ENCODE data around the gene LRRC8D. TPM values are rescaled to one million over a fixed set of nuclear protein-coding genes. Genes with fewer than 3 reads are reported as not detected.

Gene LRRC8D
- total RNA-seq, 3 donors from 2014 or later = 9.2 to 22.8 (median 11.7) TPM

GRCh38 chr1:89912073-89912472, 91.2 kb downstream of the LRRC8D start:
- H3K36me3 ChIP-seq = no peaks in the 10 kb centered on the region
- intact Hi-C loops (cut with DNase I; ENCODE audit: low total_unique reads) = no loop called here
- H3K4me3 ChIP-seq = no peak overlapping the region
- no peaks in the 10 kb centered on the region for H3K4me1 ChIP-seq
- no peaks in the 10 kb centered on the region for H3K9me3 ChIP-seq
- no peaks in the 10 kb centered on the region for H3K27me3 ChIP-seq
- no peak overlapping the region for H3K27ac ChIP-seq
- TF ChIP-seq POLR2AphosphoS5 (IDR thresholded peaks at IDR 0.05) (no peak), CTCF (IDR thresholded peaks at IDR 0.05) (no peak), POLR2A (IDR thresholded peaks at IDR 0.05) (no peak)
- DNase-seq (ENCODE audit: low spot score in 2 of 2) = no peak

- no peak for DNase-seq (ENCODE audit: low spot score in 2 of 2)
- Histone ChIP-seq H3K36me3 (no peaks in the 10 kb centered on the region), H3K4me1 (no peaks in the 10 kb centered on the region), H3K27ac (no peak overlapping the region), H3K27me3 (no peaks in the 10 kb centered on the region), H3K4me3 (no peak overlapping the region), H3K9me3 (no peaks in the 10 kb centered on the region)
- TF ChIP-seq POLR2AphosphoS5 (IDR thresholded peaks at IDR 0.05) = no peak
- TF ChIP-seq POLR2A (IDR thresholded peaks at IDR 0.05) = no peak
- no peak for TF ChIP-seq CTCF (IDR thresholded peaks at IDR 0.05)
- intact Hi-C loops (cut with DNase I; ENCODE audit: low total_unique reads) = no loop called here
Observed at GRCh38 chr1:89913353-89914095, 92.7 kb downstream of the LRRC8D start.

- H3K4me3 ChIP-seq = no peak overlapping the region
- intact Hi-C loops (cut with DNase I; ENCODE audit: low total_unique reads) = no loop called here
- no peaks in the 10 kb centered on the region for H3K27me3 ChIP-seq
- H3K27ac ChIP-seq = no peak overlapping the region
- no peak for DNase-seq (ENCODE audit: low spot score in 2 of 2)
- no peaks in the 10 kb centered on the region for H3K4me1 ChIP-seq
- H3K9me3 ChIP-seq = no peaks in the 10 kb centered on the region
- no peak for TF ChIP-seq POLR2A (IDR thresholded peaks at IDR 0.05)
- TF ChIP-seq CTCF (IDR thresholded peaks at IDR 0.05) = no peak
- H3K36me3 ChIP-seq = no peaks in the 10 kb centered on the region
Observed at GRCh38 chr1:89917353-89917752, 96.5 kb downstream of the LRRC8D start.

- no peaks in the 10 kb centered on the region for H3K27me3 ChIP-seq
- H3K36me3 ChIP-seq = no peaks in the 10 kb centered on the region
- no peak overlapping the region for H3K4me3 ChIP-seq
- TF ChIP-seq POLR2AphosphoS5 (IDR thresholded peaks at IDR 0.05) (no peak), CTCF (IDR thresholded peaks at IDR 0.05) (no peak), POLR2A (IDR thresholded peaks at IDR 0.05) (no peak)
- no peaks in the 10 kb centered on the region for H3K9me3 ChIP-seq
- H3K4me1 ChIP-seq = no peaks in the 10 kb centered on the region
- intact Hi-C loops (cut with DNase I; ENCODE audit: low total_unique reads) = no loop called here
- no peak for DNase-seq (ENCODE audit: low spot score in 2 of 2)
- no peak overlapping the region for H3K27ac ChIP-seq
Observed at GRCh38 chr1:89918127-89918793, 97.4 kb downstream of the LRRC8D start.

GRCh38 chr1:89918794-89919155, 97.9 kb downstream of the LRRC8D start:
- no peak overlapping the region for H3K27ac ChIP-seq
- H3K36me3 ChIP-seq = no peaks in the 10 kb centered on the region
- no peak for DNase-seq (ENCODE audit: low spot score in 2 of 2)
- intact Hi-C loops (cut with DNase I; ENCODE audit: low total_unique reads) = no loop called here
- H3K27me3 ChIP-seq = no peaks in the 10 kb centered on the region
- H3K9me3 ChIP-seq = no peaks in the 10 kb centered on the region
- no peak overlapping the region for H3K4me3 ChIP-seq
- H3K4me1 ChIP-seq = no peaks in the 10 kb centered on the region
- no peak for TF ChIP-seq POLR2A (IDR thresholded peaks at IDR 0.05)
- TF ChIP-seq CTCF (IDR thresholded peaks at IDR 0.05) = no peak
- no peak for TF ChIP-seq POLR2AphosphoS5 (IDR thresholded peaks at IDR 0.05)

All from breast epithelium (tissue), 4 donors.